ENCODE measurements around the gene FUCA2. TPM values are rescaled to one million over a fixed set of nuclear protein-coding genes. Genes with fewer than 3 reads are reported as not detected.

FUCA2 gene
- total RNA-seq, 4 donors from 2014 or later, result 3.3 to 11.4 (median 10.5) TPM

GRCh38 chr6:143525356-143525755 is 13.8 kb upstream of the FUCA2 start:
- DNase-seq (ENCODE audit: low spot score in 2 of 2), result no peak
- no peak overlapping the region for H3K4me3 ChIP-seq (ENCODE audit: low read depth, poor library complexity, severe bottlenecking)
- 86 to 88% methylated on average over 1 of the region's 1 CpG for WGBS, 2 donors
- TF ChIP-seq POLR2A (IDR thresholded peaks at IDR 0.05) (no peak), CTCF (IDR thresholded peaks at IDR 0.05) (no peak)
- intact Hi-C loops (cut with DNase I; ENCODE audit: low total_unique reads), result no loop called here

GRCh38 chr6:143522039-143522600 is 10.6 kb upstream of the FUCA2 start:
- 85 to 90% methylated on average over 8 of the region's 8 CpGs for WGBS, 2 donors

GRCh38 chr6:143517447-143517773 is 5.9 kb upstream of the FUCA2 start:
- no peak for TF ChIP-seq POLR2A (IDR thresholded peaks at IDR 0.05)
- no peak for TF ChIP-seq CTCF (IDR thresholded peaks at IDR 0.05)
- DNase-seq (ENCODE audit: low spot score in 2 of 2), result no peak
- intact Hi-C loops (cut with DNase I; ENCODE audit: low total_unique reads), result no loop called here
- no peak overlapping the region for H3K4me3 ChIP-seq (ENCODE audit: low read depth, poor library complexity, severe bottlenecking)
- WGBS, 2 donors, result 53 to 59% methylated on average over 3 of the region's 3 CpGs

More at GRCh38 chr6:143522039-143522600, 10.6 kb upstream of the FUCA2 start:
- TF ChIP-seq CTCF (IDR thresholded peaks at IDR 0.05), result no peak
- no peak for TF ChIP-seq POLR2A (IDR thresholded peaks at IDR 0.05)
- DNase-seq (ENCODE audit: low spot score in 2 of 2), result no peak
- intact Hi-C loops (cut with DNase I; ENCODE audit: low total_unique reads), result no loop called here
- no peak overlapping the region for H3K4me3 ChIP-seq (ENCODE audit: low read depth, poor library complexity, severe bottlenecking)

- intact Hi-C loops (cut with DNase I; ENCODE audit: low total_unique reads), result no loop called here
- 76 to 85% methylated on average over 2 of the region's 2 CpGs for WGBS, 2 donors
- TF ChIP-seq CTCF (IDR thresholded peaks at IDR 0.05), result no peak
- TF ChIP-seq POLR2A (IDR thresholded peaks at IDR 0.05), result no peak
- no peak overlapping the region for H3K4me3 ChIP-seq (ENCODE audit: low read depth, poor library complexity, severe bottlenecking)
- DNase-seq (ENCODE audit: low spot score in 2 of 2), result no peak
Measured at GRCh38 chr6:143516690-143517446, 5.3 kb upstream of the FUCA2 start.

- intact Hi-C loops (cut with DNase I; ENCODE audit: low total_unique reads), result no loop called here
- no peak for TF ChIP-seq CTCF (IDR thresholded peaks at IDR 0.05)
- TF ChIP-seq POLR2A (IDR thresholded peaks at IDR 0.05), result no peak
- no peak overlapping the region for H3K4me3 ChIP-seq (ENCODE audit: low read depth, poor library complexity, severe bottlenecking)
- no peak for DNase-seq (ENCODE audit: low spot score in 2 of 2)
- 69 to 93% methylated on average over 7 of the region's 7 CpGs for WGBS, 2 donors
Measured at GRCh38 chr6:143515766-143516355, 4.3 kb upstream of the FUCA2 start.
